Retinal pigment epithelial cell (primary cell): ENCODE data around the gene CSNK1A1.

ENCODE experiments used
- DNase-seq: peaks from one replicate; pipeline ENCODE4 v3.0.0-alpha.2; 2010; ENCODE audit warnings: low read depth
- H3K4me3 ChIP-seq: 2 replicates; pipeline ENCODE4 v1.5.1; 2011; ENCODE audit warnings: mild to moderate bottlenecking, low read length, control low read depth, moderate library complexity
- CTCF ChIP-seq: conservative IDR thresholded peaks from 2 replicates; pipeline ENCODE4 v1.5.1; 2011; ENCODE audit warnings: low read depth, low read length, control low read depth, inconsistent platforms

Gene CSNK1A1

DNA sequence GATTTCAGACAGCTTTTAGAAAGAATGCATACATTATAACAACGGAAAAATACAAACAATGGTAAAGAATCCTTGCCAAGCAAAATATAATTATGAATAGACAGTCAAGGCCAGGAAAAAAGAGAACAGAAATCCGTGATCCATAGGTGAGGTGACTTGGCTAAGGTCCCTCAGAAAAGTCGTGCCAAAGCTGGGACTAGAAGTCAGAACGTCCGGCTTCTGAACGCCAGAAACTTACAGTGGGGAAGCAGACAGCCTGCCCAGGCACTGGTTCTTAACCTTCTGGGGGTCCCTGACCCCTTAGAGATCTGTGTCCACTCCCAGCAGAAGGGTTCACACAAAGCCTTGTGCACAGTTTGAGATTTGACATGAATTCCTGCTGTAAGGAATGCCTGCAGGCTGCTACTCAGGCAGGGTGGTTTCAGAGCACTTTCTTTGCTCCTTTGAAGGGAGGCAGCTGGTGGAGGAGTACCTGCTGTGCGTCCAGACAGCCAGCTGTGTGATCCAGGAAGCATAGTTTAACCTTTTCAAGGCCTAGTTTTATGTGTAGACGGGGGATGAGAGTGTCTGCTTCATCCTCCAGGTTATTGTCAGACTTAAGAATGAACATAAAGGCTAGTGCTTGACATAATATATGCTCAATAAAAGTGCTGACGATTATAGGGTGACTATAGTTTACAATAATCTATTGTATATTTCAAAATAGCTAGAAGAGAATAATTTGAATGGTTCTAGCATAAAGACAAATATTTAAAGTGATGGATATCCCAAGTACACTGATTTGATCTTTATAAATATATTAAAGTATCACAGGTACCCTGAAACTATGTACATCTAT lies 30.9 kb upstream of the CSNK1A1 start:
- no peak for TF ChIP-seq CTCF
- H3K4me3 ChIP-seq: peak overlapping the region; percentile 53
- no peak for DNase-seq

DNA sequence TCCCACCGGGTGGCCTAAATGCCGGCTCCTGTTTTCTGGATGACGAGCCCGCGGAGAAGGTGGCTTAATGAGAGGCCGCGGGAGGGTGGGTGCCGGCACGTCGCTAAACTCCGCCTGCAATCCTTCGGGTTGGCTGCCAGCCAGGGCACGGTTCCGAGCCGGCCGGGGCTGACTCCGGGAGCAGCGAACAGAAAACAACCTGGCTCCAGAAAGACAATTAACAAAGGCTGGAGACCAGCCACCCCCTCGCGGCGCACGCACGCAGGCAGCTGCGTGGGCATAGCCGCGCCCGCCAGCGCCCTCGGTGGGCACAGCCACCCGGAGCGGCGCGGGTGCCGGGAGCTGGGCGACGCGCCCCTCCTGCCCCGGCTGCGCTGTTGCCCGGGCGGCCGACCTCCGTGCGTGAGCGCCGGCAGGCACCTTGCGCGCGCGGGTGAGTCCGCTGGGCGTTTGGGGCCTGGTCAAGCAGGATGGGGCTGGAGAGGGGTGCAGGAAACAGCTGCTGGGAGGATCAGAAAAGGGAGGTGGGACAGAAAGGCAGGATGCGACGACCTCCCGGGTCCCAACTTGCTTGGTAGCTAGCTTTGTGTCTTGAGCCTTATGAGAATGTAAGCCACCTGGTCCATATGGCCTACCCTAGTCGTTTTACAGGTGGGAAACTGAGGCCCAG lies 30.1 kb upstream of the CSNK1A1 start, which contains the start of gene ARHGEF37:
Gene ARHGEF37, plus strand, starts transcription at position 307 of the 670 bp plus-strand sequence. CDS start 16,272 bp downstream, outside the sequence.
- DNase-seq: peak; percentile 63
- peak within 1 kb of the TSS; percentile 53 for H3K4me3 ChIP-seq
- no peak for TF ChIP-seq CTCF

GRCh38 chr5:149580808-149581191 lies 29.6 kb upstream of the CSNK1A1 start:
- no peak for TF ChIP-seq CTCF
- H3K4me3 ChIP-seq: peak overlapping the region; percentile 53
- no peak for DNase-seq

- no peak for TF ChIP-seq CTCF
- H3K4me3 ChIP-seq: no peak overlapping the region
- no peak for DNase-seq
Observed at GRCh38 chr5:149578896-149579295, 27.7 kb upstream of the CSNK1A1 start.

GRCh38 chr5:149576021-149576420 lies 24.8 kb upstream of the CSNK1A1 start:
- H3K4me3 ChIP-seq: no peak overlapping the region
- DNase-seq: no peak
- no peak for TF ChIP-seq CTCF

DNA sequence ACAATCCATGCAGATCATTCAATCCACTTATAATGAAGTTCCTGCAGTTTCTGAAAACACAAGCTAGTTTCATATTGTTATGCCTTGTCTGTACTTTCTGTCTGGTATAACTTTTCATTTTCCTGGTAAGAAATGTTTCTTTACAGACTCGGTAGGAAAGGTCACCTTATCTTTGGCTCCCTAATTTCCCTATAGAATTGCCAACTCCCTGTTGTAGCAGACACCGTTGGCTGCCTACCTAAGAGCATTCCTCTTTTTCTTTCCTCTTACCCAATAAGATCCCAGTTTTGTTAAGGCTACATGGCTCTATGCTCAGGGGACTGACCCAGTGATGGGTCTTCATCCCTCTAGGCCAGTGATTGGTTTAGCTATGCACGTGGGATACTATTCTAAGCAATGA lies 23.9 kb upstream of the CSNK1A1 start:
- no peak for DNase-seq
- TF ChIP-seq CTCF: no peak
- H3K4me3 ChIP-seq: no peak overlapping the region
